Cardiac fibroblast (primary cell): Measurements from ENCODE around the gene CYP2D6.

Source experiments
- DNase-seq, 2 donors: peaks; one replicate each; pipeline versions ENCODE4 v3.0.0 to v3.0.0-alpha.2; 2010; ENCODE audit warnings: low read depth in 2 of 2
- H3K4me3 ChIP-seq, 2 donors: replicated peaks in 1 of 2; 1 replicate in 1 of 2; 2 replicates in 1 of 2; pipeline ENCODE4 v1.5.1; 2011; ENCODE audit warnings: low read depth in 2 of 2, low read length in 2 of 2, mild to moderate bottlenecking in 2 of 2, moderate library complexity in 1 of 2
- CTCF ChIP-seq: IDR thresholded peaks from one replicate; pipeline ENCODE4 v1.5.1; 2011; ENCODE audit warnings: low read depth, mild to moderate bottlenecking, low read length, inconsistent platforms

CYP2D6 gene

GRCh38 chr22:42172773-42173172 lies 42.2 kb upstream of the CYP2D6 start:
- peak; percentile 58 to 61 for DNase-seq
- no peak for TF ChIP-seq CTCF
- no peak overlapping the region for H3K4me3 ChIP-seq

GRCh38 chr22:42171946-42172719 lies 41.5 kb upstream of the CYP2D6 start:
- H3K4me3 ChIP-seq, result no peak overlapping the region
- no peak for TF ChIP-seq CTCF
- peak in 1 of 2 donors; percentile 5 for DNase-seq

DNA sequence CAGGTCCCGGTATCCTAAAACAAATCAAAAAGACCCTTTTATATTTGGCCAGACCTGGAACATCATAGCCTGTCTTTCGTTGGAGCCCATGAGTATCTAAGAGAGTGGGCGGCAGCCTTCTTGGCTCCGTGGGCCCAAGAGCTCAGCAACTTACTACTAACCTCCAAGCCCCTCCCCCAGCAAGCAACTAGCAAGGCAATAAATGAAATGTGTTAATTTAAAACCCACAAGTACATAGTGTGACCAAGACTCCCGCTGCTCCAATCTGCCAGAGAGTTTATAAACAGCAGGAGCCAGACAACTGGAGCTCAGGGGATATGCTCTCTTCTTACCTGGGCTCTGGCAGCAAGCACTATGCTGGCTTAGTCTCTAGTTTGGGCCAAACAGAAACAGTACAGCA lies 40.8 kb upstream of the CYP2D6 start:
- no peak for DNase-seq
- no peak overlapping the region for H3K4me3 ChIP-seq
- TF ChIP-seq CTCF, result no peak

DNA sequence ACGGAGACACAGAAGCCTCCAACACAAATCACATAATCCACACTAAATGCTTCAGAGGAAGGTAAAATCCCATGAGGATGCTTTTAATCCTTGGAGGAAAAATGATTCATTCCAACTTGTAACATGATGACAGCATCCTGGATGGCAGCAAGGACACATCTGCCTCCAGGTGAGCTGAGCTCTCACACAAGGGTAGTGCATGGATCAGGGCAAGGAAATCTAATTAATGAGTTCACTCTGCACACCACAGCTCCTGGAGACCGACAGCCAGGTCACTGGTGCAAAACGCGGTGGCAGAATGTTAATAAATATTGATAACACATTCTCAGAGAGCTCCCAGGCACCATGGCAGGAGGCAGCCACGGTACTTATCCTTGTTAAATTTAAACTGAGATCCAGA lies 40.3 kb upstream of the CYP2D6 start:
- DNase-seq, result no peak
- no peak for TF ChIP-seq CTCF
- no peak overlapping the region for H3K4me3 ChIP-seq

GRCh38 chr22:42169055-42169469 lies 38.5 kb upstream of the CYP2D6 start:
- DNase-seq, result peak; percentile 76 to 82
- no peak overlapping the region for H3K4me3 ChIP-seq
- peak; percentile 96 for TF ChIP-seq CTCF

- TF ChIP-seq CTCF, result no peak
- no peak overlapping the region for H3K4me3 ChIP-seq
- no peak for DNase-seq
Measured at GRCh38 chr22:42168476-42168875, 37.9 kb upstream of the CYP2D6 start.

GRCh38 chr22:42167066-42167465 lies 36.5 kb upstream of the CYP2D6 start:
- TF ChIP-seq CTCF, result no peak
- no peak for DNase-seq

More at GRCh38 chr22:42167066-42167465, 36.5 kb upstream of the CYP2D6 start:
- H3K4me3 ChIP-seq, result no peak overlapping the region
